H1 (cell line): ENCODE results near the gene MYOM1. TPM values are rescaled to one million over a fixed set of nuclear protein-coding genes. Genes with fewer than 3 reads are reported as not detected.

Source experiments
- CTCF ChIA-PET: fragments of 300-600 bp; sonication (Branson Sonifier 250); formaldehyde crosslinking; loops from one replicate; lab custom pipeline; 2021; ENCODE audit not compliant: partially characterized antibody; lab: Charles Lee
- POLR2A ChIA-PET: fragments of 300-600 bp; sonication (Branson Sonifier 250); formaldehyde crosslinking; loops from one replicate; lab custom pipeline; 2021; ENCODE audit warnings: inconsistent platforms; ENCODE audit not compliant: partially characterized antibody; lab: Charles Lee
- DNase-seq, 2 experiments: peaks; one replicate each; pipeline versions ENCODE4 v3.0.0 to v3.0.0-alpha.2; 2010 to 2022; ENCODE audit warnings: low spot score in 2 of 2, low read depth in 1 of 2, mixed read lengths in 1 of 2
- FAIRE-seq: peaks from 2 replicates; lab custom pipeline; 2011; peaks lifted over from hg19 to GRCh38; lab: Jason Lieb, UNC
- H2AFZ ChIP-seq: 2 replicates; pipeline ENCODE4 v1.8.1; 2012; ENCODE audit warnings: low read length, inconsistent platforms
- H2AK5ac ChIP-seq: 2 replicates; pipeline ENCODE4 v1.6.1; 2013; ENCODE audit warnings: low read depth, low read length
- H2BK120ac ChIP-seq: replicated peaks from 2 replicates; pipeline ENCODE3; 2013; ENCODE audit warnings: low read depth, low read length, inconsistent platforms
- H2BK12ac ChIP-seq: 2 replicates; pipeline ENCODE4 v1.6.1; 2013; ENCODE audit warnings: low read depth, low read length
- H2BK15ac ChIP-seq: 2 replicates; pipeline ENCODE4 v1.6.1; 2013; ENCODE audit warnings: low read length
- H2BK20ac ChIP-seq: 2 replicates; pipeline ENCODE4 v1.6.1; 2013; ENCODE audit warnings: low read length
- H2BK5ac ChIP-seq: 2 replicates; pipeline ENCODE4 v1.6.1; 2013; ENCODE audit warnings: low read depth, low read length
- H3K14ac ChIP-seq: 2 replicates; pipeline ENCODE4 v1.6.1; 2013; ENCODE audit warnings: inconsistent platforms; ENCODE audit not compliant: insufficient read length
- H3K18ac ChIP-seq: 2 replicates; pipeline ENCODE4 v1.6.1; 2013; ENCODE audit warnings: low read length; ENCODE audit errors: extremely low read depth
- H3K23ac ChIP-seq: 2 replicates; pipeline ENCODE4 v1.6.1; 2013; ENCODE audit warnings: inconsistent platforms; ENCODE audit not compliant: insufficient read length
- H3K23me2 ChIP-seq: 2 replicates; pipeline ENCODE4 v1.6.1; 2013; ENCODE audit warnings: low read depth, low read length
- H3K27ac ChIP-seq: 2 replicates; pipeline ENCODE4 v1.6.1; 2011; ENCODE audit warnings: low read depth, low read length, inconsistent platforms
- H3K27me3 ChIP-seq, 4 experiments: replicated peaks in 1 of 4; 1 replicate in 1 of 4; 2 replicates in 3 of 4; pipeline versions ENCODE4 v1.6.1 to v1.8.1; 2011 to 2013; ENCODE audit warnings: low read length in 3 of 4, mild to moderate bottlenecking in 3 of 4, inconsistent platforms in 2 of 4, mixed read lengths in 2 of 4, moderate library complexity in 1 of 4; ENCODE audit not compliant: control insufficient read depth in 3 of 4, insufficient read depth in 3 of 4; ENCODE audit errors: extremely low read depth in 1 of 4
- H3K36me3 ChIP-seq, 4 experiments: 2 replicates each; pipeline versions ENCODE4 v1.6.1 to v1.8.1; 2011 to 2013; ENCODE audit warnings: mild to moderate bottlenecking in 4 of 4, low read length in 3 of 4, moderate library complexity in 2 of 4, control low read depth in 1 of 4, inconsistent platforms in 1 of 4; ENCODE audit not compliant: insufficient read depth in 4 of 4, control insufficient read depth in 2 of 4
- H3K4ac ChIP-seq: replicated peaks from 2 replicates; pipeline ENCODE3; 2013; ENCODE audit warnings: low read length, low read depth, mixed read lengths, inconsistent platforms; ENCODE audit not compliant: insufficient read length
- H3K4me1 ChIP-seq, 4 experiments: replicated peaks in 1 of 4; 1 replicate in 1 of 4; 2 replicates in 3 of 4; pipeline versions ENCODE4 v1.6.1 to v1.8.1; 2011 to 2013; ENCODE audit warnings: low read length in 3 of 4, inconsistent platforms in 2 of 4, mixed read lengths in 1 of 4; ENCODE audit not compliant: insufficient read depth in 4 of 4, control insufficient read depth in 3 of 4
- H3K4me2 ChIP-seq, 2 experiments: 2 replicates each; pipeline versions ENCODE4 v1.6.1 to v1.8.1; 2011 to 2013; ENCODE audit warnings: low read depth in 2 of 2, low read length in 2 of 2, control low read depth in 1 of 2, inconsistent platforms in 1 of 2, mild to moderate bottlenecking in 1 of 2; ENCODE audit not compliant: insufficient read depth in 1 of 2
- H3K4me3 ChIP-seq, 4 experiments: fragments of 200-600, 300-600 bp in 1 of 4; sonication (generic), shearing (Covaris generic), sonication (Bioruptor Twin) in 1 of 4; 2 replicates each; pipeline versions ENCODE4 v1.5.1 to v1.8.1; 2011 to 2016; ENCODE audit warnings: low read length in 4 of 4, low read depth in 3 of 4, control low read depth in 2 of 4, inconsistent platforms in 2 of 4, mild to moderate bottlenecking in 2 of 4, mixed read lengths in 1 of 4, moderate library complexity in 1 of 4; ENCODE audit not compliant: insufficient read depth in 2 of 4; ENCODE audit errors: extremely low read depth in 1 of 4
- H3K56ac ChIP-seq: replicated peaks from 2 replicates; pipeline ENCODE3; 2013; ENCODE audit warnings: low read depth, mild to moderate bottlenecking, mixed read lengths, low read length, inconsistent platforms; ENCODE audit not compliant: insufficient read length
- H3K79me1 ChIP-seq: 2 replicates; pipeline ENCODE4 v1.6.1; 2013; ENCODE audit warnings: low read depth, low read length, control low read depth
- H3K79me2 ChIP-seq, 2 experiments: 2 replicates each; pipeline versions ENCODE4 v1.6.1 to v1.8.1; 2012 to 2013; ENCODE audit warnings: low read length in 2 of 2, mild to moderate bottlenecking in 2 of 2, inconsistent platforms in 1 of 2; ENCODE audit not compliant: insufficient read depth in 2 of 2, control insufficient read depth in 1 of 2
- H3K9ac ChIP-seq, 4 experiments: replicated peaks in 1 of 4; 1 replicate in 1 of 4; 2 replicates in 3 of 4; pipeline versions ENCODE4 v1.6.1 to v1.8.1; 2011 to 2013; ENCODE audit warnings: low read depth in 3 of 4, low read length in 3 of 4, control low read depth in 2 of 4, mild to moderate bottlenecking in 2 of 4, moderate library complexity in 2 of 4, inconsistent platforms in 1 of 4; ENCODE audit errors: extremely low read depth in 1 of 4
- H3K9me3 ChIP-seq, 2 experiments: 2 replicates each; pipeline versions ENCODE4 v1.6.1 to v1.8.1; 2012 to 2013; ENCODE audit warnings: mild to moderate bottlenecking in 2 of 2, moderate library complexity in 2 of 2, control low read depth in 1 of 2, inconsistent platforms in 1 of 2, low read depth in 1 of 2, low read length in 1 of 2, mixed read lengths in 1 of 2; ENCODE audit not compliant: insufficient read depth in 2 of 2
- H4K20me1 ChIP-seq, 2 experiments: replicated peaks in 1 of 2; 2 replicates each; pipeline versions ENCODE3 to v1.8.1; 2011 to 2013; ENCODE audit warnings: inconsistent platforms in 2 of 2, low read length in 2 of 2, mild to moderate bottlenecking in 1 of 2; ENCODE audit not compliant: insufficient read depth in 2 of 2, control insufficient read depth in 1 of 2
- H4K5ac ChIP-seq: 2 replicates; pipeline ENCODE4 v1.6.1; 2013; ENCODE audit warnings: low read length, low read depth, mixed read lengths, inconsistent platforms; ENCODE audit not compliant: insufficient read length
- H4K8ac ChIP-seq: 2 replicates; pipeline ENCODE4 v1.8.0; 2013; ENCODE audit warnings: mild to moderate bottlenecking, moderate library complexity, low read length, inconsistent platforms; ENCODE audit not compliant: insufficient read depth; ENCODE audit errors: extremely low read depth
- H4K91ac ChIP-seq: replicated peaks from 2 replicates; pipeline ENCODE3; 2013; ENCODE audit warnings: low read length, mixed read lengths, inconsistent platforms; ENCODE audit not compliant: insufficient read length
- CHD1 ChIP-seq: IDR thresholded peaks from 2 replicates; pipeline ENCODE4 v1.6.1; 2012; ENCODE audit warnings: low read depth, low read length, improper control_type of control experiment
- CTBP2 ChIP-seq: IDR thresholded peaks from 2 replicates; pipeline ENCODE4 v1.7.0; 2011; ENCODE audit warnings: borderline replicate concordance, mild to moderate bottlenecking, moderate library complexity, mixed read lengths, low read length; ENCODE audit not compliant: insufficient read depth, insufficient read length
- EGR1 ChIP-seq: IDR thresholded peaks from 2 replicates; pipeline ENCODE4 v1.6.1; 2011; ENCODE audit warnings: low read depth, low read length, borderline replicate concordance
- EP300 ChIP-seq, 2 experiments: IDR thresholded peaks; 1 replicate in 1 of 2; 2 replicates in 1 of 2; pipeline ENCODE4 v1.6.1; 2011 to 2012; ENCODE audit warnings: low read depth in 2 of 2, low read length in 2 of 2, mild to moderate bottlenecking in 2 of 2, borderline replicate concordance in 1 of 2, inconsistent platforms in 1 of 2, moderate library complexity in 1 of 2
- EZH2 ChIP-seq: fragments of 200-600 bp; sonication (generic); IDR thresholded peaks from 2 replicates; pipeline ENCODE4 v1.7.1; 2012; ENCODE audit warnings: low read depth, mild to moderate bottlenecking, moderate library complexity, low read length, inconsistent platforms; ENCODE audit not compliant: severe bottlenecking
- GABPA ChIP-seq: IDR thresholded peaks from 2 replicates; pipeline ENCODE4 v1.6.1; 2011; ENCODE audit warnings: mild to moderate bottlenecking, low read length, moderate library complexity, borderline replicate concordance; ENCODE audit not compliant: insufficient read depth
- JUN ChIP-seq: IDR thresholded peaks from 2 replicates; pipeline ENCODE4 v1.6.1; 2011; ENCODE audit warnings: low read depth, mild to moderate bottlenecking, improper control_type of control experiment, low read length
- KDM1A ChIP-seq: fragments of 200-600, 300-600 bp; sonication (generic); IDR thresholded peaks from 2 replicates; pipeline ENCODE4 v1.7.1; 2016; ENCODE audit warnings: mild to moderate bottlenecking, low read length, borderline replicate concordance
- KDM5A ChIP-seq: fragments of 200-600 bp; IDR thresholded peaks from 2 replicates; pipeline ENCODE4 v1.7.1; 2012; ENCODE audit warnings: mild to moderate bottlenecking, low read length, inconsistent platforms, mixed read lengths
- NRF1 ChIP-seq: IDR thresholded peaks from 2 replicates; pipeline ENCODE4 v1.6.1; 2011; ENCODE audit warnings: mild to moderate bottlenecking, low read depth, low read length, improper control_type of control experiment
- PHF8 ChIP-seq: fragments of 200-600 bp; sonication (generic); conservative IDR thresholded peaks from 2 replicates; pipeline ENCODE4 v1.7.1; 2012; ENCODE audit warnings: low read depth, mild to moderate bottlenecking, inconsistent platforms, low read length, moderate library complexity
- SP1 ChIP-seq: IDR thresholded peaks from 2 replicates; pipeline ENCODE4 v1.6.1; 2011; ENCODE audit warnings: low read depth, low read length
- SRF ChIP-seq: IDR thresholded peaks from 2 replicates; pipeline ENCODE4 v1.6.1; 2011; ENCODE audit warnings: mild to moderate bottlenecking, low read depth, low read length, moderate library complexity
- WGBS, 2 experiments: shearing (Covaris generic) in 1 of 2; methylation state at CpG; one replicate each; pipeline versions ENCODE4 v1.1.6 to v1.1.7; 2013 to 2015; ENCODE audit warnings: low lambda C conversion rate in 2 of 2, mixed read lengths in 2 of 2, inconsistent platforms in 1 of 2, low coverage in 1 of 2, missing lambda C conversion rate in 1 of 2; ENCODE audit not compliant: insufficient replicate concordance in 2 of 2, insufficient coverage in 1 of 2, insufficient read length in 1 of 2; ENCODE audit errors: extremely low coverage in 1 of 2, missing lambda C conversion rate in 1 of 2; 5-methylcytosine and 5-hydroxymethylcytosine counted together
- polyA plus RNA-seq, 7 experiments: library from polyadenylated mRNA; depleted of rRNA in 3 of 7; stranded (reverse) in 5 of 7; unstranded in 2 of 7; fragments of >200 nt in 5 of 7; fragments of 200-250 nt in 2 of 7; gene quantifications; 1 replicate in 5 of 7; 2 replicates in 1 of 7; 4 replicates in 1 of 7; pipeline versions ENCODE4 v1.2.1 to v1.2.3, GENCODE V29; 2011 to 2013; ENCODE audit warnings: missing spikeins in 2 of 7, mixed read lengths in 2 of 7
- total RNA-seq: library from RNA; stranded (reverse); fragmentation: NEBNext Ultra II Directional; extraction: Animal tissue kit (Norgen Biotek cat#: 25700); gene quantifications from 2 replicates; pipeline ENCODE4 v1.2.1, GENCODE V29; 2021

The MYOM1 gene
- total and polyA plus RNA-seq, 2 of the 8 experiments (the other 6 are each of a cell fraction or from before 2014, with no cell fraction given), result 0.06 to 0.32 TPM

- H3K4me3 ChIP-seq, result no peak overlapping the region
- peaks cover 0 to 5% (median 2%) of the 10 kb centered on the region in 4 experiments; a peak in 3 of 7 replicates for H3K4me1 ChIP-seq
- no peak for TF ChIP-seq EP300 (IDR thresholded peaks at IDR 0.05; ENCODE audit: borderline replicate concordance in 1 of 2, low read depth in 2 of 2, low read length in 2 of 2)
- no peak for TF ChIP-seq KDM5A
- no peak for TF ChIP-seq CHD1
- TF ChIP-seq SP1, result no peak
- no peak for TF ChIP-seq NRF1
- TF ChIP-seq PHF8, result no peak
- TF ChIP-seq GABPA, result no peak
- no peak for TF ChIP-seq EZH2
- no peak for TF ChIP-seq KDM1A
- TF ChIP-seq EGR1, result no peak
- no peak for TF ChIP-seq SRF
- TF ChIP-seq JUN, result no peak
- TF ChIP-seq CTBP2, result no peak
These were observed 104.2 kb downstream of the MYOM1 start for GRCh38 chr18:3115447-3116030.

More at GRCh38 chr18:3115447-3116030, 104.2 kb downstream of the MYOM1 start:
- no peak overlapping the region for H4K5ac ChIP-seq
- H4K8ac ChIP-seq, result no peak overlapping the region
- H3K4ac ChIP-seq, result no peak overlapping the region
- H2BK15ac ChIP-seq, result no peak overlapping the region
- no peak overlapping the region for H3K27ac ChIP-seq
- H4K91ac ChIP-seq, result no peak overlapping the region
- H3K79me2 ChIP-seq, result no peaks in the 10 kb centered on the region
- no peaks in the 10 kb centered on the region for H3K79me1 ChIP-seq
- H2BK20ac ChIP-seq, result no peak overlapping the region
- H3K4me2 ChIP-seq, result no peak overlapping the region
- H3K23me2 ChIP-seq, result no peaks in the 10 kb centered on the region
- H3K36me3 ChIP-seq, result no peaks in the 10 kb centered on the region
- no peaks in the 10 kb centered on the region for H4K20me1 ChIP-seq
- no peak overlapping the region for H3K14ac ChIP-seq
- H3K23ac ChIP-seq, result no peak overlapping the region
- no peak overlapping the region for H2AK5ac ChIP-seq
- no peak overlapping the region; the same call in 1 of the 2 replicates for H2BK12ac ChIP-seq
- no peak overlapping the region for H3K18ac ChIP-seq
- DNase-seq (no peak), FAIRE-seq (no peak)
- no peak overlapping the region for H3K9ac ChIP-seq
- H2BK120ac ChIP-seq, result no peak overlapping the region
- H2AFZ ChIP-seq, result no peak overlapping the region
- no peak overlapping the region for H3K56ac ChIP-seq
- ChIA-PET POLR2A (interaction anchor here (0.6 kb wide), 1 partner anchor 116 kb away, joined by 3 read pairs; no protein-coding TSS in a partner anchor), CTCF (interaction anchor here (0.6 to 3.8 kb wide), 4 partner anchors 13 to 169 kb away, joined by 3 to 17 read pairs (median 8); no protein-coding TSS in a partner anchor)
- no peaks in the 10 kb centered on the region for H3K9me3 ChIP-seq
- WGBS, 2 experiments, result 92% methylated on average over 7 of the region's 7 CpGs; no CpG with 5 or more reads in 1 of the 2 experiments
- peaks cover 2 to 17% (median 16%) of the 10 kb centered on the region in 4 experiments for H3K27me3 ChIP-seq
- no peak overlapping the region for H2BK5ac ChIP-seq
